Kidney epithelial cell (primary cell): Measurements from ENCODE around the gene SULT1A1. TPM values are rescaled to one million over a fixed set of nuclear protein-coding genes. Genes with fewer than 3 reads are reported as not detected.
"Not testable (repeated sequence)": the region's sequence is repeated elsewhere in the genome, so short reads cannot be mapped to it uniquely, and the experiment has no call there.

Experiments
- DNase-seq: peaks from one replicate; pipeline ENCODE4 v3.0.0-alpha.2; 2010; ENCODE audit warnings: low read depth
- H3K27me3 ChIP-seq: 2 replicates; pipeline ENCODE4 v1.6.0; 2011; ENCODE audit warnings: low read length; ENCODE audit not compliant: control insufficient read depth, insufficient read depth
- H3K36me3 ChIP-seq: 2 replicates; pipeline ENCODE4 v1.5.1; 2011; ENCODE audit warnings: low read length; ENCODE audit not compliant: control insufficient read depth, insufficient read depth
- H3K4me3 ChIP-seq: 2 replicates; pipeline ENCODE4 v1.5.1; 2011; ENCODE audit warnings: low read depth, mild to moderate bottlenecking, control low read depth, low read length
- CTCF ChIP-seq: IDR thresholded peaks from 2 replicates; pipeline ENCODE4 v1.5.1; 2011; ENCODE audit warnings: mild to moderate bottlenecking, moderate library complexity, low read length, control low read depth, inconsistent platforms; ENCODE audit not compliant: insufficient read depth, poor library complexity, severe bottlenecking
- total RNA-seq: library from RNA; depleted of rRNA; stranded (reverse); fragments of >200 nt; gene quantifications from 2 replicates; pipeline ENCODE4 v1.2.3, GENCODE V29; 2015

SULT1A1 gene
- total RNA-seq, 1 donor from 2014 or later: 3.3 TPM

- Histone ChIP-seq H3K36me3 (no peaks in the 10 kb centered on the region), H3K27me3 (no peaks in the 10 kb centered on the region), H3K4me3 (no peak overlapping the region)
- DNase-seq: no peak
- no peak for TF ChIP-seq CTCF
These were observed 11.8 kb upstream of the SULT1A1 start for GRCh38 chr16:28621481-28622155.

DNA sequence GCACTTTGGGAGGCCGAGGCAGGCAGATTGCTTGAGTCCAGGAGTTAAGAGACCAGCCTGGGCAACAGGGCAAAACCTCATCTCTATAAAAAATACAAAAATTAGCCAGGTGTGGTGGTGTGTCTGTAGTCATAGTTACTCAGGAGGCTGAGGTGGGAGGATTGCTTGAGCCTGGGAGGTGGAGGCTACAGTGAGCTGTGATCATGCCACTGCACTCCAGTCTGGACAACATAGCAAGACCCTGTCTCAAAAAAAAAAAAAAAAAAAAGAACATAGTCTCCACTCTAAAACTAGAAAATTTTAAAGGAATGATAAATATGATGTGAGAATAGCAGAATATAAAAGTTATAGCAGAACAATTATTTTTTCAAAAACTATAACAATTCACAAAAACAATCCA lies 10.5 kb upstream of the SULT1A1 start:
- not testable (repeated sequence) for DNase-seq, H3K4me3 ChIP-seq, H3K36me3 ChIP-seq, H3K27me3 ChIP-seq

DNA sequence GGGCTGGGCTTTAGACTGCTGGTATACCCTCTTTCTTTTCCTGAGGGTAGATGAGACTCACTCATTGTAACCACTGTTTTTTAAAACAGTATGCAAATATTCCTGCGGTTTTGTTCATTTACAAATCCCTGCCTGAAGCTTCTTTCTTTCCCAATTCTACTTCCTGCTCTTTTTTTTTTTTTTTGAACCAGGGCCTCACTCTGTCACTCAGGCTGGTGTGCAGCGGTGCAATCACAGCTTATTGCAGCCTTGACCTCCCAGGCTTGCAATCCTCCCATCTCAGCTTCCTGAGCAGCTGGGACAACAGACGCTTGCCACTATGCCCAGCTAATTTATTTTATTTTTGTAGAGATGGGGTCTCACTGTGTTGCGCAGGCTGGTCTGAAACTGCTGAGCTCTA lies 8.0 kb upstream of the SULT1A1 start:
- TF ChIP-seq CTCF: no peak
- no peaks in the 10 kb centered on the region for H3K36me3 ChIP-seq
- H3K27me3 ChIP-seq: no peaks in the 10 kb centered on the region
- DNase-seq: peak; percentile 31
- no peak overlapping the region for H3K4me3 ChIP-seq

DNA sequence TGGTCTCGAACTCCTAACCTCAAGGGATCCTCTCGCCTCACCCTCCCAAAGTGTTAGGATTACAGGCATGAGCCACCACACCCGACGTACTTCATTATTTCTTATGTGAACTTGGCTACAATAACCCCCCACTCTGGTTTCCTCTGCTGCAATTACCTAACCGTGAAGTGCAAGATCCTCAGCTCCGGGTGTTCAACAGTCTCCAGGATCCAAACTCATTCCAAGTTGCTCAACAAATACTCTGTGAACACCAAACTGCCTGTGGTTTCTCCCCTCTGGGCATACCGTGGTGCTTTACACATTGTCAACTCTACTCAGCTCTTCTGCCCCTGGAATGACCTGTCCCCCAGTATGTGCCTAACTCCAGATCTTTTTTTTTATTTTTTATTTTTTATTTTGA lies 6.8 kb upstream of the SULT1A1 start:
- no peaks in the 10 kb centered on the region for H3K27me3 ChIP-seq
- no peak for TF ChIP-seq CTCF
- no peaks in the 10 kb centered on the region for H3K36me3 ChIP-seq
- H3K4me3 ChIP-seq: no peak overlapping the region
- no peak for DNase-seq

GRCh38 chr16:28616224-28616577 lies 6.4 kb upstream of the SULT1A1 start:
- not testable (repeated sequence) for DNase-seq, H3K27me3 ChIP-seq, H3K4me3 ChIP-seq, H3K36me3 ChIP-seq

DNA sequence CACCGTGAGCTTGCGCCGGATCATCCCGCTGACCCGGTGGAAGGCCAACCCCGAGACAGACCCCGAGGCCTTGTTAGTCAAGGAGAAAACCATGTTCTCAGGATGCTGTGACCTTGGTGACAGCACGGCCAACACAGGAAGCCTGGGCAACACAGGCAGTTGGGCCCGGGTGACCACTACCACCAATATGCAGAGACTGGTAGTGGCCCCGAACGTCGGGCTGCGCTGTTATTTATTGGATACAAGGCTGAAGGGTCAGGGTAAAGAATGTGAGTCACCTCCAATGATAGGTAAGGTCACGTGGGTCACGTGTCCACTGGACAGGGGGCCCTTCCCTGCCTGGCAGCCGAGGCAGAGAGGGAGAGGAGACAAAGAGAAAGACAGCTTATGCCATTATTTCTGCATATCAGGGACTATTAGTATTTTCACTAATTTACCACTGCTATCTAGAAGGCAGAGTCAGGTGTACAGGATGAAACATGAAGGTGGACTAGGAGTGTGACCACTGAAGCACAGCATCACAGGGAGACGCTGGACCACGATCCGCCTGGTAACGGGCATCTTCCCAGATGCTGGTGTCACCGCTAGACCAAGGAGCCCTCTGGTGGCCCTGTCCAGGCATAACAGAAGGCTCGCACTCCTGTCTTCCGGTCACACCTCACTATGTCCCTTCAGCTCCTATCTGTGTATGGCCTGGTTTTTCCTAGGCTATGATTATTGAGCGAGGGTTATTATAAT lies 5.8 kb upstream of the SULT1A1 start:
- not testable (repeated sequence) for H3K36me3 ChIP-seq, H3K4me3 ChIP-seq, H3K27me3 ChIP-seq, DNase-seq
- peak; percentile 62 for TF ChIP-seq CTCF

DNA sequence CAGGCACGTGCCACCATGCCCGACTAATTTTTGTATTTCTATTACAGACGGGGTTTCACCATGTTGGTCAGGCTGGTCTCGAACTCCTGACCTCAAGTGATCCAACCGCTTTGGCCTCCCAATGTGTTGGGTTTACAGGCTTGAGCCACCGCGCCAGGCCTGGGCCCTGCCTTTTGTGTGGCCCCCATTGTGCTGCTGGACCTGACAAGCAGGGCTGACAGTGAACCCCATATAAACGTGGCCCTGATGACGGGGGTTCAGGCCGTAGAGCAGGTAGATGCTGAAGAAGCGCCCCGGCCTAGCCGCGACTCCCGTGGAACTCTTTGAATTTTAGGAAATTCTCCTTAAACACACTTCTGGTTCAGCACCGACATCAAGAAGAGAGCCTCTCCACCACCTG lies 4.7 kb upstream of the SULT1A1 start:
- H3K4me3 ChIP-seq, H3K36me3 ChIP-seq, DNase-seq, H3K27me3 ChIP-seq: not testable (repeated sequence)

DNA sequence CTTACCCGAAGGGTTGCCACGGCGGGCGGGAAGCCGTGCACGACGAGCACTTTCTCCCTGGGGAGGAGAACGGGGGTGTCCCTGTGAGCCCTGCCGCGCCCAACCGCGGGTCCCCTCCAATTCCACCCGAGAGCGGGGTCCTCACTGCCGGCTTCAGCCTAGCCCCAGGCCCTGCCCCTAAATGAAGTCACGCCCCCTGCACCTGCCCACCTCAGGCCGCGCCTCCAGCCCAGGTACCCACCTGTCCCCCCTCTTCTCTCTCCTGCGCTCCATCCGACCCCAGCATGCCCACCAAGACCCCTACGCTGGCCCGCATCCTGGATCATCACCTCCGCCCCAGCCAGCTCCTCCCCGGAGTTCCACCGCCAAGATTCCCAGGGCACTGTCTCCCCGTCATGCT lies 4.1 kb upstream of the SULT1A1 start:
- H3K4me3 ChIP-seq, DNase-seq, H3K27me3 ChIP-seq, H3K36me3 ChIP-seq: not testable (repeated sequence)

GRCh38 chr16:28612359-28613280 lies 2.8 kb upstream of the SULT1A1 start:
- H3K4me3 ChIP-seq, H3K36me3 ChIP-seq, DNase-seq, H3K27me3 ChIP-seq: not testable (repeated sequence)
